Measurements from ENCODE around the gene ADGRF4. TPM values are rescaled to one million over a fixed set of nuclear protein-coding genes. Genes with fewer than 3 reads are reported as not detected.

Gene ADGRF4
- total RNA-seq: not detected
- long read RNA-seq: 0 reads

- DNase-seq (ENCODE audit: missing footprints) (no peak), ATAC-seq (no peak)
- intact Hi-C loops (cut with DNase I): loop anchor here (5.0 kb wide), 1 partner anchor 46 kb away; no protein-coding TSS in a partner anchor
Observed at GRCh38 chr6:47698342-47698787, at the start of gene ADGRF4. ADGRF4 (plus strand) TSS chr6:47698580; CDS start chr6:47707246, 8,666 bp downstream.

- intact Hi-C loops (cut with DNase I): loop anchor here (5.0 kb wide), 1 partner anchor 47 kb away; the partner anchor contains the start of gene ADGRF4
- DNase-seq (ENCODE audit: missing footprints): no peak
- ATAC-seq: peak; percentile 50
Observed at GRCh38 chr6:47650553-47651432, 47.6 kb upstream of the ADGRF4 start.

GRCh38 chr6:47651505-47651944, 46.9 kb upstream of the ADGRF4 start:
- ATAC-seq: no peak
- no peak for DNase-seq (ENCODE audit: missing footprints)
- intact Hi-C loops (cut with DNase I): loop anchor here (5.0 kb wide), 1 partner anchor 46 kb away; the partner anchor contains the start of gene ADGRF4

GRCh38 chr6:47653706-47654105, 44.7 kb upstream of the ADGRF4 start:
- no peak for DNase-seq (ENCODE audit: missing footprints)
- ATAC-seq: no peak
- intact Hi-C loops (cut with DNase I): loop anchor here (5.0 kb wide), 1 partner anchor 44 kb away; the partner anchor contains the start of gene ADGRF4

- DNase-seq (ENCODE audit: missing footprints) (no peak), ATAC-seq (no peak)
- intact Hi-C loops (cut with DNase I): loop anchor here (5.0 kb wide), 1 partner anchor 43 kb away; the partner anchor contains the start of gene ADGRF4
Observed at GRCh38 chr6:47654255-47654654, 44.1 kb upstream of the ADGRF4 start.

- intact Hi-C loops (cut with DNase I): no loop called here
- ATAC-seq: no peak
- no peak for DNase-seq (ENCODE audit: missing footprints)
Observed at GRCh38 chr6:47655719-47656595, 42.4 kb upstream of the ADGRF4 start.

GRCh38 chr6:47661960-47662359, 36.4 kb upstream of the ADGRF4 start:
- DNase-seq (ENCODE audit: missing footprints) (no peak), ATAC-seq (no peak)
- intact Hi-C loops (cut with DNase I): no loop called here

GRCh38 chr6:47663462-47664216, 34.7 kb upstream of the ADGRF4 start:
- intact Hi-C loops (cut with DNase I): no loop called here
- ATAC-seq (no peak), DNase-seq (ENCODE audit: missing footprints) (no peak)

GRCh38 chr6:47665112-47665511, 33.3 kb upstream of the ADGRF4 start:
- intact Hi-C loops (cut with DNase I): no loop called here
- DNase-seq (ENCODE audit: missing footprints): no peak
- ATAC-seq: no peak

- DNase-seq (ENCODE audit: missing footprints) (no peak), ATAC-seq (no peak)
- intact Hi-C loops (cut with DNase I): no loop called here
Observed at GRCh38 chr6:47669684-47670513, 28.5 kb upstream of the ADGRF4 start.

- intact Hi-C loops (cut with DNase I): no loop called here
- ATAC-seq: no peak
Observed at GRCh38 chr6:47670851-47671250, 27.5 kb upstream of the ADGRF4 start.

GRCh38 chr6:47671777-47672176, 26.6 kb upstream of the ADGRF4 start:
- ATAC-seq: no peak
- intact Hi-C loops (cut with DNase I): no loop called here
- no peak for DNase-seq (ENCODE audit: missing footprints)

More at GRCh38 chr6:47670851-47671250, 27.5 kb upstream of the ADGRF4 start:
- no peak for DNase-seq (ENCODE audit: missing footprints)

GRCh38 chr6:47672816-47673215, 25.6 kb upstream of the ADGRF4 start:
- DNase-seq (ENCODE audit: missing footprints) (no peak), ATAC-seq (no peak)
- intact Hi-C loops (cut with DNase I): no loop called here

GRCh38 chr6:47674673-47675072, 23.7 kb upstream of the ADGRF4 start:
- ATAC-seq (no peak), DNase-seq (ENCODE audit: missing footprints) (no peak)
- intact Hi-C loops (cut with DNase I): no loop called here

- no peak for DNase-seq (ENCODE audit: missing footprints)
- ATAC-seq: no peak
- intact Hi-C loops (cut with DNase I): no loop called here
Observed at GRCh38 chr6:47677381-47678100, 20.8 kb upstream of the ADGRF4 start.

GRCh38 chr6:47678739-47679138, 19.6 kb upstream of the ADGRF4 start:
- ATAC-seq (no peak), DNase-seq (ENCODE audit: missing footprints) (no peak)
- intact Hi-C loops (cut with DNase I): no loop called here

- no peak for ATAC-seq
Observed at GRCh38 chr6:47679322-47679906, 19.0 kb upstream of the ADGRF4 start.

More at GRCh38 chr6:47679322-47679906, 19.0 kb upstream of the ADGRF4 start:
- intact Hi-C loops (cut with DNase I): no loop called here
- DNase-seq (ENCODE audit: missing footprints): no peak

All from Right ventricle myocardium inferior (tissue), 1 donor.